H1 (cell line): ENCODE measurements around the gene ENTREP1. TPM values are rescaled to one million over a fixed set of nuclear protein-coding genes. Genes with fewer than 3 reads are reported as not detected.

Source experiments
- CTCF ChIA-PET: fragments of 300-600 bp; sonication (Branson Sonifier 250); formaldehyde crosslinking; loops from one replicate; lab custom pipeline; 2021; ENCODE audit not compliant: partially characterized antibody; lab: Charles Lee
- POLR2A ChIA-PET: fragments of 300-600 bp; sonication (Branson Sonifier 250); formaldehyde crosslinking; loops from one replicate; lab custom pipeline; 2021; ENCODE audit warnings: inconsistent platforms; ENCODE audit not compliant: partially characterized antibody; lab: Charles Lee
- DNase-seq, 2 experiments: peaks; one replicate each; pipeline versions ENCODE4 v3.0.0 to v3.0.0-alpha.2; 2010 to 2022; ENCODE audit warnings: low spot score in 2 of 2, low read depth in 1 of 2, mixed read lengths in 1 of 2
- FAIRE-seq: peaks from 2 replicates; lab custom pipeline; 2011; peaks lifted over from hg19 to GRCh38; lab: Jason Lieb, UNC
- H2AFZ ChIP-seq: 2 replicates; pipeline ENCODE4 v1.8.1; 2012; ENCODE audit warnings: low read length, inconsistent platforms
- H2AK5ac ChIP-seq: 2 replicates; pipeline ENCODE4 v1.6.1; 2013; ENCODE audit warnings: low read depth, low read length
- H2BK120ac ChIP-seq: replicated peaks from 2 replicates; pipeline ENCODE3; 2013; ENCODE audit warnings: low read depth, low read length, inconsistent platforms
- H2BK12ac ChIP-seq: 2 replicates; pipeline ENCODE4 v1.6.1; 2013; ENCODE audit warnings: low read depth, low read length
- H2BK15ac ChIP-seq: 2 replicates; pipeline ENCODE4 v1.6.1; 2013; ENCODE audit warnings: low read length
- H2BK20ac ChIP-seq: 2 replicates; pipeline ENCODE4 v1.6.1; 2013; ENCODE audit warnings: low read length
- H2BK5ac ChIP-seq: 2 replicates; pipeline ENCODE4 v1.6.1; 2013; ENCODE audit warnings: low read depth, low read length
- H3K14ac ChIP-seq: 2 replicates; pipeline ENCODE4 v1.6.1; 2013; ENCODE audit warnings: inconsistent platforms; ENCODE audit not compliant: insufficient read length
- H3K18ac ChIP-seq: 2 replicates; pipeline ENCODE4 v1.6.1; 2013; ENCODE audit warnings: low read length; ENCODE audit errors: extremely low read depth
- H3K23ac ChIP-seq: 2 replicates; pipeline ENCODE4 v1.6.1; 2013; ENCODE audit warnings: inconsistent platforms; ENCODE audit not compliant: insufficient read length
- H3K23me2 ChIP-seq: 2 replicates; pipeline ENCODE4 v1.6.1; 2013; ENCODE audit warnings: low read depth, low read length
- H3K27ac ChIP-seq: 2 replicates; pipeline ENCODE4 v1.6.1; 2011; ENCODE audit warnings: low read depth, low read length, inconsistent platforms
- H3K27me3 ChIP-seq, 4 experiments: replicated peaks in 1 of 4; 1 replicate in 1 of 4; 2 replicates in 3 of 4; pipeline versions ENCODE4 v1.6.1 to v1.8.1; 2011 to 2013; ENCODE audit warnings: low read length in 3 of 4, mild to moderate bottlenecking in 3 of 4, inconsistent platforms in 2 of 4, mixed read lengths in 2 of 4, moderate library complexity in 1 of 4; ENCODE audit not compliant: control insufficient read depth in 3 of 4, insufficient read depth in 3 of 4; ENCODE audit errors: extremely low read depth in 1 of 4
- H3K36me3 ChIP-seq, 4 experiments: 2 replicates each; pipeline versions ENCODE4 v1.6.1 to v1.8.1; 2011 to 2013; ENCODE audit warnings: mild to moderate bottlenecking in 4 of 4, low read length in 3 of 4, moderate library complexity in 2 of 4, control low read depth in 1 of 4, inconsistent platforms in 1 of 4; ENCODE audit not compliant: insufficient read depth in 4 of 4, control insufficient read depth in 2 of 4
- H3K4ac ChIP-seq: replicated peaks from 2 replicates; pipeline ENCODE3; 2013; ENCODE audit warnings: low read length, low read depth, mixed read lengths, inconsistent platforms; ENCODE audit not compliant: insufficient read length
- H3K4me1 ChIP-seq, 4 experiments: replicated peaks in 1 of 4; 1 replicate in 1 of 4; 2 replicates in 3 of 4; pipeline versions ENCODE4 v1.6.1 to v1.8.1; 2011 to 2013; ENCODE audit warnings: low read length in 3 of 4, inconsistent platforms in 2 of 4, mixed read lengths in 1 of 4; ENCODE audit not compliant: insufficient read depth in 4 of 4, control insufficient read depth in 3 of 4
- H3K4me2 ChIP-seq, 2 experiments: 2 replicates each; pipeline versions ENCODE4 v1.6.1 to v1.8.1; 2011 to 2013; ENCODE audit warnings: low read depth in 2 of 2, low read length in 2 of 2, control low read depth in 1 of 2, inconsistent platforms in 1 of 2, mild to moderate bottlenecking in 1 of 2; ENCODE audit not compliant: insufficient read depth in 1 of 2
- H3K4me3 ChIP-seq, 4 experiments: fragments of 200-600, 300-600 bp in 1 of 4; sonication (generic), shearing (Covaris generic), sonication (Bioruptor Twin) in 1 of 4; 2 replicates each; pipeline versions ENCODE4 v1.5.1 to v1.8.1; 2011 to 2016; ENCODE audit warnings: low read length in 4 of 4, low read depth in 3 of 4, control low read depth in 2 of 4, inconsistent platforms in 2 of 4, mild to moderate bottlenecking in 2 of 4, mixed read lengths in 1 of 4, moderate library complexity in 1 of 4; ENCODE audit not compliant: insufficient read depth in 2 of 4; ENCODE audit errors: extremely low read depth in 1 of 4
- H3K56ac ChIP-seq: replicated peaks from 2 replicates; pipeline ENCODE3; 2013; ENCODE audit warnings: low read depth, mild to moderate bottlenecking, mixed read lengths, low read length, inconsistent platforms; ENCODE audit not compliant: insufficient read length
- H3K79me1 ChIP-seq: 2 replicates; pipeline ENCODE4 v1.6.1; 2013; ENCODE audit warnings: low read depth, low read length, control low read depth
- H3K79me2 ChIP-seq, 2 experiments: 2 replicates each; pipeline versions ENCODE4 v1.6.1 to v1.8.1; 2012 to 2013; ENCODE audit warnings: low read length in 2 of 2, mild to moderate bottlenecking in 2 of 2, inconsistent platforms in 1 of 2; ENCODE audit not compliant: insufficient read depth in 2 of 2, control insufficient read depth in 1 of 2
- H3K9ac ChIP-seq, 4 experiments: replicated peaks in 1 of 4; 1 replicate in 1 of 4; 2 replicates in 3 of 4; pipeline versions ENCODE4 v1.6.1 to v1.8.1; 2011 to 2013; ENCODE audit warnings: low read depth in 3 of 4, low read length in 3 of 4, control low read depth in 2 of 4, mild to moderate bottlenecking in 2 of 4, moderate library complexity in 2 of 4, inconsistent platforms in 1 of 4; ENCODE audit errors: extremely low read depth in 1 of 4
- H3K9me3 ChIP-seq, 2 experiments: 2 replicates each; pipeline versions ENCODE4 v1.6.1 to v1.8.1; 2012 to 2013; ENCODE audit warnings: mild to moderate bottlenecking in 2 of 2, moderate library complexity in 2 of 2, control low read depth in 1 of 2, inconsistent platforms in 1 of 2, low read depth in 1 of 2, low read length in 1 of 2, mixed read lengths in 1 of 2; ENCODE audit not compliant: insufficient read depth in 2 of 2
- H4K20me1 ChIP-seq, 2 experiments: replicated peaks in 1 of 2; 2 replicates each; pipeline versions ENCODE3 to v1.8.1; 2011 to 2013; ENCODE audit warnings: inconsistent platforms in 2 of 2, low read length in 2 of 2, mild to moderate bottlenecking in 1 of 2; ENCODE audit not compliant: insufficient read depth in 2 of 2, control insufficient read depth in 1 of 2
- H4K5ac ChIP-seq: 2 replicates; pipeline ENCODE4 v1.6.1; 2013; ENCODE audit warnings: low read length, low read depth, mixed read lengths, inconsistent platforms; ENCODE audit not compliant: insufficient read length
- H4K8ac ChIP-seq: 2 replicates; pipeline ENCODE4 v1.8.0; 2013; ENCODE audit warnings: mild to moderate bottlenecking, moderate library complexity, low read length, inconsistent platforms; ENCODE audit not compliant: insufficient read depth; ENCODE audit errors: extremely low read depth
- H4K91ac ChIP-seq: replicated peaks from 2 replicates; pipeline ENCODE3; 2013; ENCODE audit warnings: low read length, mixed read lengths, inconsistent platforms; ENCODE audit not compliant: insufficient read length
- BRCA1 ChIP-seq: IDR thresholded peaks from 2 replicates; pipeline ENCODE4 v1.6.1; 2012; ENCODE audit warnings: low read depth, low read length, improper control_type of control experiment
- CBX8 ChIP-seq: fragments of 300-800, 300-1000 bp; sonication (generic); IDR thresholded peaks from 2 replicates; pipeline ENCODE4 v1.7.1; 2016; ENCODE audit warnings: low read depth, low read length, borderline replicate concordance
- E2F6 ChIP-seq: IDR thresholded peaks from 2 replicates; pipeline ENCODE4 v1.6.1; 2012; ENCODE audit warnings: inconsistent platforms
- EZH2 ChIP-seq: fragments of 200-600 bp; sonication (generic); IDR thresholded peaks from 2 replicates; pipeline ENCODE4 v1.7.1; 2012; ENCODE audit warnings: low read depth, mild to moderate bottlenecking, moderate library complexity, low read length, inconsistent platforms; ENCODE audit not compliant: severe bottlenecking
- GTF2F1 ChIP-seq: IDR thresholded peaks from 2 replicates; pipeline ENCODE4 v1.6.1; 2012; ENCODE audit warnings: low read depth, low read length, improper control_type of control experiment, borderline replicate concordance
- NANOG ChIP-seq: IDR thresholded peaks from 2 replicates; pipeline ENCODE4 v1.6.1; 2011; ENCODE audit warnings: low read length, low read depth, mild to moderate bottlenecking, inconsistent platforms; ENCODE audit not compliant: insufficient read depth, poor library complexity, severe bottlenecking
- POLR2AphosphoS5 ChIP-seq: IDR thresholded peaks from 2 replicates; pipeline ENCODE4 v1.6.1; 2011; ENCODE audit warnings: low read depth, low read length
- SIRT6 ChIP-seq: IDR thresholded peaks from one replicate; pipeline ENCODE4 v1.7.1; 2012; ENCODE audit warnings: low read length, inconsistent platforms
- SIX5 ChIP-seq: IDR thresholded peaks from 2 replicates; pipeline ENCODE4 v1.6.1; 2011; ENCODE audit warnings: mild to moderate bottlenecking, low read depth, low read length
- SP2 ChIP-seq: IDR thresholded peaks from 2 replicates; pipeline ENCODE4 v1.6.1; 2012; ENCODE audit warnings: mild to moderate bottlenecking, low read length, inconsistent platforms
- SUZ12 ChIP-seq: fragments of 200-600 bp; sonication (generic); IDR thresholded peaks from 2 replicates; pipeline ENCODE4 v1.6.1; 2012; ENCODE audit warnings: mild to moderate bottlenecking, inconsistent platforms, low read length, moderate library complexity, mixed read lengths
- TCF12 ChIP-seq: IDR thresholded peaks from 2 replicates; pipeline ENCODE4 v1.6.1; 2011; ENCODE audit warnings: low read depth, mild to moderate bottlenecking, low read length
- TEAD4 ChIP-seq: IDR thresholded peaks from 2 replicates; pipeline ENCODE4 v1.6.1; 2012; ENCODE audit warnings: low read depth, low read length, inconsistent platforms, mixed read lengths
- WGBS, 2 experiments: shearing (Covaris generic) in 1 of 2; methylation state at CpG; one replicate each; pipeline versions ENCODE4 v1.1.6 to v1.1.7; 2013 to 2015; ENCODE audit warnings: low lambda C conversion rate in 2 of 2, mixed read lengths in 2 of 2, inconsistent platforms in 1 of 2, low coverage in 1 of 2, missing lambda C conversion rate in 1 of 2; ENCODE audit not compliant: insufficient replicate concordance in 2 of 2, insufficient coverage in 1 of 2, insufficient read length in 1 of 2; ENCODE audit errors: extremely low coverage in 1 of 2, missing lambda C conversion rate in 1 of 2; 5-methylcytosine and 5-hydroxymethylcytosine counted together
- polyA plus RNA-seq, 7 experiments: library from polyadenylated mRNA; depleted of rRNA in 3 of 7; stranded (reverse) in 5 of 7; unstranded in 2 of 7; fragments of >200 nt in 5 of 7; fragments of 200-250 nt in 2 of 7; gene quantifications; 1 replicate in 5 of 7; 2 replicates in 1 of 7; 4 replicates in 1 of 7; pipeline versions ENCODE4 v1.2.1 to v1.2.3, GENCODE V29; 2011 to 2013; ENCODE audit warnings: missing spikeins in 2 of 7, mixed read lengths in 2 of 7
- total RNA-seq: library from RNA; stranded (reverse); fragmentation: NEBNext Ultra II Directional; extraction: Animal tissue kit (Norgen Biotek cat#: 25700); gene quantifications from 2 replicates; pipeline ENCODE4 v1.2.1, GENCODE V29; 2021

ENTREP1 gene
- total and polyA plus RNA-seq, 2 of the 8 experiments (the other 6 are each of a cell fraction or from before 2014, with no cell fraction given): 15.3 to 25.0 TPM

- ChIA-PET CTCF (interaction anchor here (0.7 kb wide), 1 partner anchor 154 kb away, joined by 3 read pairs; no protein-coding TSS in a partner anchor), POLR2A (interaction anchor here (0.8 to 1.6 kb wide), 2 partner anchors 21 to 32 kb away, joined by 3 to 4 read pairs; no protein-coding TSS in a partner anchor)
- Histone ChIP-seq H2BK120ac (no peak overlapping the region), H4K20me1 (no peaks in the 10 kb centered on the region), H3K56ac (no peak overlapping the region), H3K4ac (no peak overlapping the region), H3K23me2 (no peaks in the 10 kb centered on the region), H2AK5ac (no peak overlapping the region), H2BK5ac (no peak overlapping the region; the same call in 1 of the 2 replicates), H3K9me3 (no peaks in the 10 kb centered on the region), H4K91ac (no peak overlapping the region), H3K18ac (no peak overlapping the region), H3K4me2 (no peak overlapping the region), H3K79me1 (no peaks in the 10 kb centered on the region), H3K27me3 (no peaks in the 10 kb centered on the region), H3K23ac (no peak overlapping the region), H2BK12ac (no peak overlapping the region), H3K27ac (no peak overlapping the region), H2BK20ac (no peak overlapping the region), H3K79me2 (no peaks in the 10 kb centered on the region), H3K36me3 (peaks cover 0 to 3% (median 0%) of the 10 kb centered on the region in 4 experiments; a peak in 1 of 8 replicates), H3K14ac (no peak overlapping the region), H2BK15ac (no peak overlapping the region), H3K4me3 (no peak overlapping the region), H3K4me1 (peaks cover 0 to 2% (median under 1%) of the 10 kb centered on the region in 4 experiments; a peak in 1 of 7 replicates), H3K9ac (no peak overlapping the region), H4K5ac (no peak overlapping the region), H2AFZ (no peak overlapping the region), H4K8ac (no peak overlapping the region)
- WGBS, 2 experiments: 98% methylated on average over 13 of the region's 13 CpGs; no CpG with 5 or more reads in 1 of the 2 experiments
- FAIRE-seq (no peak), DNase-seq (no peak)
- TF ChIP-seq TCF12 (no peak), SP2 (no peak), E2F6 (no peak), SIRT6 (no peak), BRCA1 (no peak), SIX5 (no peak), EZH2 (no peak), TEAD4 (no peak), POLR2AphosphoS5 (no peak), CBX8 (no peak), NANOG (no peak), GTF2F1 (no peak), SUZ12 (no peak)
These were observed 52.3 kb downstream of the ENTREP1 start for GRCh38 chr9:69377291-69377690.
